Ishikawa (cell line): ENCODE measurements around the gene LTB4R2.

Source experiments
- CEBPB ChIP-seq: IDR thresholded peaks from 2 replicates; pipeline ENCODE4 v1.6.1; 2012
- CREB1 ChIP-seq: IDR thresholded peaks from 2 replicates; pipeline ENCODE4 v1.6.1; 2012; ENCODE audit warnings: low read depth
- EP300 ChIP-seq: IDR thresholded peaks from 2 replicates; pipeline ENCODE4 v1.6.1; 2012; ENCODE audit warnings: borderline replicate concordance
- FOXM1 ChIP-seq: IDR thresholded peaks from 2 replicates; pipeline ENCODE4 v1.6.1; 2012; ENCODE audit warnings: low read depth, borderline replicate concordance
- MAX ChIP-seq: IDR thresholded peaks from 2 replicates; pipeline ENCODE4 v1.6.1; 2012
- NFIC ChIP-seq: IDR thresholded peaks from 2 replicates; pipeline ENCODE4 v1.6.1; 2012
- RAD21 ChIP-seq: IDR thresholded peaks from 2 replicates; pipeline ENCODE4 v1.6.1; 2012; ENCODE audit warnings: low read depth
- REST ChIP-seq: IDR thresholded peaks from 2 replicates; pipeline ENCODE4 v1.6.1; 2012; ENCODE audit warnings: low read depth, mild to moderate bottlenecking
- TAF1 ChIP-seq: IDR thresholded peaks from 2 replicates; pipeline ENCODE4 v1.6.1; 2012; ENCODE audit warnings: low read depth, mild to moderate bottlenecking
- TCF12 ChIP-seq: IDR thresholded peaks from 2 replicates; pipeline ENCODE4 v1.6.1; 2012; ENCODE audit warnings: low read depth
- TEAD4 ChIP-seq: IDR thresholded peaks from 2 replicates; pipeline ENCODE4 v1.6.1; 2012
- USF1 ChIP-seq: IDR thresholded peaks from 2 replicates; pipeline ENCODE4 v1.6.1; 2012
- YY1 ChIP-seq: IDR thresholded peaks from 2 replicates; pipeline ENCODE4 v1.6.1; 2012; ENCODE audit warnings: low read depth
- ZBTB7A ChIP-seq: IDR thresholded peaks from 2 replicates; pipeline ENCODE4 v1.6.1; 2012; ENCODE audit warnings: low read depth

LTB4R2 gene

GRCh38 chr14:24271834-24272263 lies 38.1 kb upstream of the LTB4R2 start:
- TF ChIP-seq REST (no peak), ZBTB7A (no peak), TAF1 (no peak), EP300 (no peak), RAD21 (no peak), TCF12 (no peak), FOXM1 (no peak), TEAD4 (no peak), CEBPB (no peak), USF1 (no peak), CREB1 (no peak)

- TF ChIP-seq EP300: no peak
- no peak for TF ChIP-seq NFIC
- no peak for TF ChIP-seq REST
- TF ChIP-seq CREB1: no peak
- no peak for TF ChIP-seq YY1
Measured at GRCh38 chr14:24272467-24272866, 37.5 kb upstream of the LTB4R2 start.

- TF ChIP-seq RAD21: no peak
- TF ChIP-seq TCF12: no peak
- no peak for TF ChIP-seq FOXM1
- TF ChIP-seq REST: no peak
Measured at GRCh38 chr14:24273422-24273998, 36.4 kb upstream of the LTB4R2 start.

- TF ChIP-seq TEAD4 (no peak), CEBPB (no peak), RAD21 (no peak), FOXM1 (no peak), EP300 (no peak)
Measured at GRCh38 chr14:24274101-24274543, 35.8 kb upstream of the LTB4R2 start.

GRCh38 chr14:24277071-24277470 lies 32.9 kb upstream of the LTB4R2 start:
- TF ChIP-seq FOXM1 (no peak), USF1 (no peak), NFIC (no peak), YY1 (no peak), MAX (no peak), CREB1 (no peak), RAD21 (no peak), TAF1 (no peak), CEBPB (no peak), TEAD4 (no peak), REST (no peak)
